Measurements from ENCODE around the gene PRPSAP1. TPM values are rescaled to one million over a fixed set of nuclear protein-coding genes. Genes with fewer than 3 reads are reported as not detected.

PRPSAP1 gene
- total RNA-seq, 1 experiment from 2014 or later: 47.8 TPM

DNA sequence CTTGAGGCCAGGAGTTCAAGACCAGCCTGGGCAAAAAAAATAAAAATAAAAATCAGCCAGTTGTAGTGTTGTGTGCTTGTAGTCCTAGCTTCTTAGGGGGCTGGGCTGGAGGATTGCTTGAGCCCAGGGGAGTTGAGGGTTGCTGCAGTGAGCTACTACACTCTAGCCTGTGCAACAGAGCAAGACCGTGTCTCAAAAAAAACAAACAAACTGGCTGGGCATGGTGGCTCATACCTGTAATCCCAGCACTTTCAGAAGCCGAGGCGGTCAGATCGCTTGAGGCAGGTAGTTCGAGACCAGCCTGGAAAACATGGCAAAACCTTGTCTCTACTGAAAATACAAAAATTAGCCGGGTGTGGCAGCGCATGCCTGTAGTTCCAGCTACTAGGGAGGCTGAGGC, 93.5 kb downstream of the PRPSAP1 start:
- ATAC-seq: no peak
- TF ChIP-seq EZH2 (IDR thresholded peaks at IDR 0.05; ENCODE audit: low read length, unreplicated experiment): no peak
- CTCF ChIA-PET: no interaction called here
- BruUV-seq (replicated peaks): no TSS peak
- Histone ChIP-seq H3K9me3 (ENCODE audit: low read length) (no peaks in the 10 kb centered on the region), H3K27me3 (ENCODE audit: low read length) (no peaks in the 10 kb centered on the region), H3K9ac (ENCODE audit: low read length) (no peak overlapping the region), H3K27ac (ENCODE audit: low read length) (no peak overlapping the region), H3F3A (ENCODE audit: low read length, unreplicated experiment) (no peaks in the 10 kb centered on the region), H3K9me2 (replicated peaks; ENCODE audit: low read length) (no peaks in the 10 kb centered on the region), H3K36me3 (ENCODE audit: low read depth, low read length) (no peaks in the 10 kb centered on the region), H3K79me2 (ENCODE audit: low read length) (no peaks in the 10 kb centered on the region), H3K4me1 (ENCODE audit: insufficient read depth, low read length) (peaks cover 39% of the 10 kb centered on the region), H2AFZ (ENCODE audit: low read length) (no peak overlapping the region), H3K4me3 (ENCODE audit: low read length) (no peak overlapping the region), H3K4me2 (ENCODE audit: low read length) (no peak overlapping the region), H4K20me1 (ENCODE audit: low read length) (no peaks in the 10 kb centered on the region)
- no peak for DNase-seq
- intact Hi-C loops (cut with micrococcal nuclease): loop anchor here (10.0 kb wide), 1 partner anchor 155 kb away; the partner anchor contains the start of gene EXOC7
- POLR2A ChIA-PET (ENCODE audit: unreplicated experiment): no interaction called here

Other genes starting within 250 kb of the PRPSAP1 start
- gene FOXJ1, start 212.7 kb downstream of the PRPSAP1 start, total RNA-seq (2014; rRNA removed): 0.26 and 0.69 TPM in 2 replicates
- gene RNF157, start 113.4 kb downstream of the PRPSAP1 start, total RNA-seq (2014; rRNA removed): 7.3 and 7.4 TPM in 2 replicates
- gene UBALD2, start 88.6 kb downstream of the PRPSAP1 start, total RNA-seq (2014; rRNA removed): 59.5 and 63.5 TPM in 2 replicates
- 2.2 and 5.7 TPM in 2 replicates for gene QRICH2, start 45.6 kb downstream of the PRPSAP1 start, total RNA-seq (2014; rRNA removed)
- 54.2 and 59.7 TPM in 2 replicates for gene SPHK1, start 30.7 kb upstream of the PRPSAP1 start, total RNA-seq (2014; rRNA removed)
- 64.7 and 77.3 TPM in 2 replicates for gene UBE2O, start 99.2 kb upstream of the PRPSAP1 start, total RNA-seq (2014; rRNA removed)
- gene AANAT, start 113.7 kb upstream of the PRPSAP1 start, total RNA-seq (2014; rRNA removed): not detected in 2 replicates
- 52.3 and 74.8 TPM in 2 replicates for gene RHBDF2, start 147.5 kb upstream of the PRPSAP1 start, total RNA-seq (2014; rRNA removed)
- gene CYGB, start 183.8 kb upstream of the PRPSAP1 start, total RNA-seq (2014; rRNA removed): 0.40 and 0.62 TPM in 2 replicates
- gene PRCD, start 186.1 kb upstream of the PRPSAP1 start, total RNA-seq (2014; rRNA removed): 0.86 and 2.5 TPM in 2 replicates
- gene ST6GALNAC2, start 231.9 kb upstream of the PRPSAP1 start, total RNA-seq (2014; rRNA removed): 1.0 and 6.4 TPM in 2 replicates

Measured in PC-3 (cell line).